Eye (tissue), 1 donor: ENCODE results near the gene PODNL1.
"Not testable (repeated sequence)": the region's sequence is repeated elsewhere in the genome, so short reads cannot be mapped to it uniquely, and the experiment has no call there.

Experiments
- DNase-seq: peaks from one replicate; pipeline ENCODE4 v3.0.0-alpha.2; 2015

Gene PODNL1

GRCh38 chr19:13972368-13973155 is 34.3 kb upstream of the PODNL1 start:
- no peak for DNase-seq

GRCh38 chr19:13971868-13972267 is 33.7 kb upstream of the PODNL1 start:
- not testable (repeated sequence) for DNase-seq

DNA sequence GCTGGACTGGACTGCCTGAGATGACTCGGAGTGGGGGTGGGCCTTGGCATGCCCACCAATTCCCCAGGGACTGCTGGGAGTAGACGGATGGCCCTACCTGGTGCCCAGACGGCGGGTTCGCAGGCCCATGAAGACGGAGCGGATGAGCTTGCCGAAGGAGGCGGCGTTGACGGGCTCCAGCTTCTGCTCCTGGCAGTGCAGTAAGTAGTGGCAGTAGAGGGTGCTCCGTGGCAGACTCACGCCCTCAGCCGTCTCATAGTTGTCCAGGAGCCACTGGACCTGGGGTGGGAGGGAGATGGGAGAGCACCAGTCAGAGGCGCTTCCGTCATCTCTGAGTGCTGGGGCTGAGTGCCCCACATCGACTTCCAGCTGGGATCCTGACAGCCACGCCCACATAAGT is 31.7 kb upstream of the PODNL1 start:
- no peak for DNase-seq

GRCh38 chr19:13968999-13969398 is 30.8 kb upstream of the PODNL1 start:
- no peak for DNase-seq

DNA sequence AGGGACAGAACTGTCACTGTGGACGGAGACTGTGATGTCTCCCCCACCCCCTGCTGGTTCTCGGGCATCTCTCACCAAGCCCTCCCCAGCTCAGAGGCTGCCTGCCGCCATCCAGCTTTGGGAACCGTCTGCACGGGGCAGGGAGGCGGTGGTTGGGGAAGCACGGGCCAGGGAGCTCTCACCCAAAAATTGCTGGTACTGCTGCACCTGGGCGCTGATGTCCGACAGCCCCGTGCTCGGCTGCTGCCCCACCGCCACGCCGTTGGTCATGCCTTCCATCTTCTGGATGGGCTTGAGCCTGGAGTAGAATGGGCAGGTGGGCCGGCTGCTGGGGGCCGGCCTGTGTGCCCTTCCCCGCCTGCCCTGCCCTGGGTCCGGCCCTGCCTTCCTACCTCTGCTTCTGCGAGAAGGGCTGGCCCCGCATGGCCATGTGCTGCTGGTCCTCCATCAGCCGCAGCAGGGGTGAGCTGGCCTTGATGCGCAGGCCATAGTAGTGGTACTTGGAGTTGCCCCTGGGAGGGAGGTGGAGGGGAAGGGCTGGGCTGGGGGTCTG is 30.2 kb upstream of the PODNL1 start:
- no peak for DNase-seq

DNA sequence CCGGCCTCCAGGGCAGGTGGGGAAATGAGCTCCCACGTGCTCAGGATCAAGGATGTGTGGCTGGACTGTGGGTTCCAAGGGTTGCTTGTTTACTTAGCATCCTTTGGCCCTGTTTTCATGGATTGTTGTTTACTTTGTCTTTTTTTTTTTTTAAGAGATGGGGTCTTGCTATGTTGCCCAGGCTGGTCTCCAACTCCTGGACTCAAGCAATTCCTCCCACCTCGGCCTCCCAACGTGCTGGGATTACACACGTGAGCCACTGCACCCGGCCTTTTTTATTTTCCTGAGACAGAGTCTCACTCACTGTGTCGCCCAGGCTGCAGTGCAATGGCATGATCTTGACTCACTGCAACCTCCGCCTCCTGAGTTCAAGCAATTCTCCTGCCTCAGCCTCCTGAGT is 29.0 kb upstream of the PODNL1 start:
- not testable (repeated sequence) for DNase-seq

- no peak for DNase-seq
Measured at GRCh38 chr19:13966684-13967128, 28.5 kb upstream of the PODNL1 start.

- no peak for DNase-seq
Measured at GRCh38 chr19:13965926-13966683, 27.9 kb upstream of the PODNL1 start.

- no peak for DNase-seq
Measured at GRCh38 chr19:13965377-13965896, 27.2 kb upstream of the PODNL1 start.

- no peak for DNase-seq
Measured at GRCh38 chr19:13964776-13965175, 26.6 kb upstream of the PODNL1 start.

DNA sequence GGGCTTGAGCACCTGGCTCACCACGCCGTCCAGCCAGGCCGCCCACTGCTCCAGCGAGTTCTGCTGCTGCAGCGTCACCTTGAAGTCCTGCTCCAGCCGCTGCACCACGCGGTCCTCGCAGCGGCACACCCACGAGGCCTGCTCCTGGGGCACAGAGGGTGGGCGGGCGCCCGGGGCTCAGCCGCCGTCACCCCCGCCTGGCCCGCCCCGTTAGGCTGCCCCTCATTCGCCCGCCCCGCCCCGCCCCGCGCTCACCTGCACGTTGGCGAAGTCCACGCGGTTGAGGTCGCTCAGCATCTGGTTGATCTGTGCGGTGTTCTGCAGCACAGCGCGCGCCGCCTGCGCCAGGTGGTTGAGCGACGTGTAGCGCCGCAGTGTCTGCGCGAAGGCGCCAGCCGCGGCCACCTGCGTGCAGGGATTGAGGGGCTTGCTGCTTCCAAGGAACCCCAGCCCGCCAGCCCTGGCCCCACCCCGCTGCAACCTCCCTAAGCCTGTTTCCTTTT is 25.4 kb upstream of the PODNL1 start:
- DNase-seq: no peak

- DNase-seq: peak; percentile 60
Measured at GRCh38 chr19:13962699-13963602, 24.7 kb upstream of the PODNL1 start.

- peak; percentile 77 for DNase-seq
Measured at GRCh38 chr19:13961826-13962698, 23.8 kb upstream of the PODNL1 start.

- no peak for DNase-seq
Measured at GRCh38 chr19:13960863-13961784, 22.9 kb upstream of the PODNL1 start.

GRCh38 chr19:13959962-13960862 is 22.0 kb upstream of the PODNL1 start:
- no peak for DNase-seq

DNA sequence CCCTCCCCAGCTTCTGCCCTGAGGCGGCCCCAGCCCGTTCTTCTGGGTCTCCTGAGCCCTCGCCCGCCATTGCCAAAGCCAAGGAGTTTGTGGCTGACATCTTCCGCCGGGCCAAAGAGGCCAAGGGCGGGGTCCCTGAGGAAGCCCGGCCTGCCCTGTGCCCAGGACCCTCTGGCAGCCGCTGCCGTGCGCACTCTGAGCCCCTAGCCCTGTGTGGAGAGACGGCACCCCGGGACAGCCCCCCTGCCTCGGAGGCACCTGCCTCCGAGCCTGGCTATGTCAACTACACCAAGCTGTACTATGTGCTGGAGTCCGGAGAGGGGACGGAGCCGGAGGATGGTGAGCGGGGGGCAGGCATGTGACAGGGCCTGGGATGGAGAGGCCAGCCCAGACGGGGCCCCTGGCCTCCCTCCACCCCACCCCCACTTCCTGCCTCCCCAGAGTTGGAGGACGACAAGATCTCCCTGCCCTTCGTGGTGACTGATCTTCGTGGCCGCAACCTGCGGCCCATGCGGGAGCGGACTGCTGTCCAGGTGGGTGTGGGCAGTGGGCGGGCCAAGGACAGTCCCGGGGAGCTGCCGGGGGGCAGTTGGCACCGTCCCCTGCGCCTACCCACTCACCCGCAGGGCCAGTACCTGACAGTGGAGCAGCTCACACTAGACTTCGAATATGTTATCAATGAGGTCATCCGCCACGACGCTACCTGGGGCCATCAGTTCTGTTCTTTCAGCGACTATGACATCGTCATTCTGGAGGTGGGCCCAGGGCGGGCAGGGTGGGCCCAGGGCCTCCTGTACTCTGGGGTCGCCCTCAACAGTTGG is 21.1 kb upstream of the PODNL1 start:
- DNase-seq: no peak

GRCh38 chr19:13958043-13958442 is 19.8 kb upstream of the PODNL1 start:
- no peak for DNase-seq

GRCh38 chr19:13957051-13957450 is 18.8 kb upstream of the PODNL1 start:
- no peak for DNase-seq
